IMR-90 (cell line): Measurements from ENCODE around the gene GRID1. TPM values are rescaled to one million over a fixed set of nuclear protein-coding genes. Genes with fewer than 3 reads are reported as not detected.

Experiments used
- ATAC-seq: fragments of 200-7000 bp; cut with Tn5 transposase; 2 replicates; pipeline ENCODE4 v1.9.1; 2020; ENCODE audit warnings: low read depth, mild to moderate bottlenecking, moderate library complexity
- BruUV-seq: library from RNA; stranded (reverse); fragments of 400-500 nt; replicated peaks from 2 replicates; lab custom pipeline; 2021; lab: Mats Ljungman, UMichigan
- CTCF ChIA-PET: fragments of 300-600 bp; formaldehyde crosslinking; extraction: SDS; loops from one replicate; lab custom pipeline; 2021; ENCODE audit warnings: antibody characterized with exemption; lab: Yijun Ruan, JAX
- POLR2A ChIA-PET: fragments of 300-600 bp; sonication (Branson Sonifier 250); formaldehyde crosslinking; loops from one replicate; lab custom pipeline; 2022; ENCODE audit warnings: antibody characterized with exemption; ENCODE audit not compliant: unreplicated experiment; lab: Charles Lee
- DNase-seq: peaks from one replicate; pipeline ENCODE4 v3.0.0; 2013
- H2AFZ ChIP-seq: replicated peaks from 2 replicates; pipeline ENCODE3; 2013; ENCODE audit warnings: low read length, mild to moderate bottlenecking; ENCODE audit not compliant: poor library complexity
- H2AK5ac ChIP-seq: 2 replicates; pipeline ENCODE4 v1.6.1; 2013; ENCODE audit warnings: low read depth, low read length, inconsistent platforms
- H2AK9ac ChIP-seq: replicated peaks from 2 replicates; pipeline ENCODE3; 2013; ENCODE audit warnings: mild to moderate bottlenecking, low read depth, low read length, moderate library complexity; ENCODE audit not compliant: poor library complexity
- H2BK120ac ChIP-seq: 2 replicates; pipeline ENCODE4 v1.6.1; 2013; ENCODE audit warnings: low read depth, low read length, inconsistent platforms
- H2BK15ac ChIP-seq: 3 replicates; pipeline ENCODE4 v1.6.1; 2013; ENCODE audit warnings: low read depth, low read length, inconsistent platforms
- H2BK20ac ChIP-seq: 2 replicates; pipeline ENCODE4 v1.6.1; 2013; ENCODE audit warnings: low read depth, mild to moderate bottlenecking, inconsistent platforms, low read length, moderate library complexity
- H2BK5ac ChIP-seq: 2 replicates; pipeline ENCODE4 v1.6.1; 2013; ENCODE audit warnings: mild to moderate bottlenecking, low read depth, low read length, inconsistent platforms; ENCODE audit not compliant: poor library complexity, severe bottlenecking
- H3K14ac ChIP-seq: replicated peaks from 2 replicates; pipeline ENCODE4 v1.6.1; 2013; ENCODE audit warnings: low read depth, low read length, inconsistent platforms
- H3K18ac ChIP-seq: 2 replicates; pipeline ENCODE4 v1.6.1; 2013; ENCODE audit warnings: low read depth, low read length, control low read depth
- H3K23ac ChIP-seq: 2 replicates; pipeline ENCODE4 v1.6.1; 2013; ENCODE audit warnings: low read depth, low read length, inconsistent platforms
- H3K27ac ChIP-seq: 2 replicates; pipeline ENCODE4 v1.5.1; 2013; ENCODE audit warnings: mild to moderate bottlenecking, control low read depth, low read length; ENCODE audit not compliant: insufficient read depth
- H3K27me3 ChIP-seq: 2 replicates; pipeline ENCODE4 v1.6.1; 2013; ENCODE audit warnings: low read length; ENCODE audit not compliant: control insufficient read depth, insufficient read depth
- H3K36me3 ChIP-seq: 2 replicates; pipeline ENCODE4 v1.6.1; 2013; ENCODE audit warnings: low read length, mixed read lengths; ENCODE audit not compliant: control insufficient read depth, insufficient read depth
- H3K4ac ChIP-seq: 2 replicates; pipeline ENCODE4 v1.6.1; 2013; ENCODE audit warnings: low read depth, low read length, inconsistent platforms
- H3K4me1 ChIP-seq: 2 replicates; pipeline ENCODE4 v1.6.1; 2013; ENCODE audit warnings: low read length, mixed read lengths; ENCODE audit not compliant: control insufficient read depth, insufficient read depth
- H3K4me2 ChIP-seq: 2 replicates; pipeline ENCODE4 v1.6.1; 2013; ENCODE audit warnings: low read depth, mild to moderate bottlenecking, control low read depth, low read length, moderate library complexity
- H3K4me3 ChIP-seq: 2 replicates; pipeline ENCODE4 v1.5.1; 2013; ENCODE audit warnings: low read depth, mild to moderate bottlenecking, control low read depth, low read length, moderate library complexity; ENCODE audit not compliant: insufficient read depth
- H3K56ac ChIP-seq: 2 replicates; pipeline ENCODE4 v1.6.1; 2013; ENCODE audit warnings: low read length, inconsistent platforms; ENCODE audit not compliant: insufficient read depth; ENCODE audit errors: extremely low read depth
- H3K79me1 ChIP-seq, 2 experiments: 2 replicates each; pipeline ENCODE4 v1.6.1; 2013; ENCODE audit warnings: low read length in 2 of 2, inconsistent platforms in 1 of 2, low read depth in 1 of 2
- H3K9ac ChIP-seq: 2 replicates; pipeline ENCODE4 v1.6.1; 2013; ENCODE audit warnings: low read depth, low read length, control low read depth
- H3K9me1 ChIP-seq: 2 replicates; pipeline ENCODE4 v1.6.1; 2013; ENCODE audit warnings: low read length, inconsistent platforms; ENCODE audit not compliant: insufficient read depth
- H3K9me3 ChIP-seq: 2 replicates; pipeline ENCODE4 v1.6.1; 2013; ENCODE audit warnings: low read length; ENCODE audit not compliant: control insufficient read depth, insufficient read depth
- H4K20me1 ChIP-seq: 2 replicates; pipeline ENCODE4 v1.6.1; 2013; ENCODE audit warnings: low read length, inconsistent platforms; ENCODE audit not compliant: insufficient read depth
- H4K5ac ChIP-seq: 2 replicates; pipeline ENCODE4 v1.6.1; 2013; ENCODE audit warnings: mild to moderate bottlenecking, low read depth, low read length, control low read depth
- H4K8ac ChIP-seq, 2 experiments: 2 replicates each; pipeline ENCODE4 v1.6.1; 2013; ENCODE audit warnings: low read depth in 2 of 2, low read length in 2 of 2, control low read depth in 1 of 2, inconsistent platforms in 1 of 2
- H4K91ac ChIP-seq: 2 replicates; pipeline ENCODE4 v1.6.1; 2013; ENCODE audit warnings: low read depth, low read length, inconsistent platforms; ENCODE audit not compliant: insufficient read depth
- CEBPB ChIP-seq: IDR thresholded peaks from 2 replicates; pipeline ENCODE4 v1.6.1; 2012; ENCODE audit warnings: low read depth, low read length, improper control_type of control experiment
- ELK1 ChIP-seq: fragments of 150-350 bp; IDR thresholded peaks from 2 replicates; pipeline ENCODE4 v1.6.1; 2016; ENCODE audit warnings: low read depth, mild to moderate bottlenecking, low read length, moderate library complexity, borderline replicate concordance
- WGBS, 2 experiments: methylation state at CpG; one replicate each; pipeline versions ENCODE4 v1.1.5 to v1.1.7; 2013; ENCODE audit warnings: missing lambda C conversion rate in 2 of 2; ENCODE audit not compliant: insufficient read length in 1 of 2; ENCODE audit errors: extremely low coverage in 2 of 2; 5-methylcytosine and 5-hydroxymethylcytosine counted together
- dilution Hi-C: fragments of 300-500 bp; cut with HindIII; formaldehyde crosslinking; loops from one replicate; pipeline ENCODE4 v1.14.3; 2018; ENCODE audit warnings: low sequenced_read_pairs; ENCODE audit not compliant: unreplicated experiment
- in situ Hi-C: fragments of 300-500 bp; cut with MboI; formaldehyde crosslinking; loops from 3 replicates; pipeline ENCODE4 v1.14.3; 2019; ENCODE audit warnings: low sequenced_read_pairs, inconsistent platforms, mixed read lengths
- intact Hi-C: fragments of 100-400 bp; cut with micrococcal nuclease; formaldehyde crosslinking; loops from 2 replicates; pipeline ENCODE4 v1.10.0; 2022
- polyA plus RNA-seq, 3 experiments: library from polyadenylated mRNA; depleted of rRNA; stranded (reverse); fragments of >200 nt; gene quantifications; 2 replicates each; pipeline ENCODE4 v1.2.3, GENCODE V29; 2012; ENCODE audit warnings: low replicate concordance in 1 of 3
- total RNA-seq: library from RNA; depleted of rRNA; stranded (reverse); fragments of >200 nt; gene quantifications from 2 replicates; pipeline ENCODE4 v1.2.3, GENCODE V29; 2012

GRID1 gene
- total and polyA plus RNA-seq, 2 of the 4 experiments (the other 2 are of a cell fraction): not detected

GRCh38 chr10:86283466-86284287 lies 82.9 kb downstream of the GRID1 start:
- H3K27ac ChIP-seq: no peak overlapping the region
- in situ Hi-C loops (no loop called here), dilution Hi-C loops (no loop called here), intact Hi-C loops (no loop called here)
- CTCF ChIA-PET: no interaction called here
- no peak overlapping the region for H4K91ac ChIP-seq
- no peak overlapping the region for H3K4me3 ChIP-seq
- no peak overlapping the region for H2AK5ac ChIP-seq
- POLR2A ChIA-PET: no interaction called here
- H3K27me3 ChIP-seq: no peaks in the 10 kb centered on the region
- H3K79me1 ChIP-seq: no peaks in the 10 kb centered on the region
- no peaks in the 10 kb centered on the region for H3K9me3 ChIP-seq
- 13% methylated on average over 1 of the region's 1 CpG; no CpG with 5 or more reads in 1 of the 2 experiments for WGBS, 2 experiments
- H3K4ac ChIP-seq: no peak overlapping the region
- no peak overlapping the region for H4K5ac ChIP-seq
- ATAC-seq (no peak), DNase-seq (no peak)
- H3K36me3 ChIP-seq: no peaks in the 10 kb centered on the region
- TF ChIP-seq CEBPB: no peak
- no peak for TF ChIP-seq ELK1
- H2BK20ac ChIP-seq: no peak overlapping the region
- no peaks in the 10 kb centered on the region for H4K20me1 ChIP-seq
- no TSS peak for BruUV-seq
- H3K23ac ChIP-seq: no peak overlapping the region
- H2AFZ ChIP-seq: no peak overlapping the region
- no peak overlapping the region for H4K8ac ChIP-seq
- H2BK15ac ChIP-seq: no peak overlapping the region
- H3K14ac ChIP-seq: no peak overlapping the region
- no peak overlapping the region for H3K4me2 ChIP-seq
- no peak overlapping the region for H3K18ac ChIP-seq
- no peaks in the 10 kb centered on the region for H3K4me1 ChIP-seq
- H2AK9ac ChIP-seq: no peak overlapping the region
- 0 out of 2 replicates have a peak, but pooled peaks cover 3% of the 10 kb centered on the region for H3K9me1 ChIP-seq
- H2BK5ac ChIP-seq: no peak overlapping the region
- no peak overlapping the region for H2BK120ac ChIP-seq
- no peak overlapping the region for H3K9ac ChIP-seq
- no peak overlapping the region for H3K56ac ChIP-seq
